Left hindlimb (tissue), 1 donor: ENCODE data around the gene PLCB2.

ENCODE experiments used
- DNase-seq: peaks from one replicate; pipeline ENCODE4 v3.0.0-alpha.2; 2018

The PLCB2 gene

DNA sequence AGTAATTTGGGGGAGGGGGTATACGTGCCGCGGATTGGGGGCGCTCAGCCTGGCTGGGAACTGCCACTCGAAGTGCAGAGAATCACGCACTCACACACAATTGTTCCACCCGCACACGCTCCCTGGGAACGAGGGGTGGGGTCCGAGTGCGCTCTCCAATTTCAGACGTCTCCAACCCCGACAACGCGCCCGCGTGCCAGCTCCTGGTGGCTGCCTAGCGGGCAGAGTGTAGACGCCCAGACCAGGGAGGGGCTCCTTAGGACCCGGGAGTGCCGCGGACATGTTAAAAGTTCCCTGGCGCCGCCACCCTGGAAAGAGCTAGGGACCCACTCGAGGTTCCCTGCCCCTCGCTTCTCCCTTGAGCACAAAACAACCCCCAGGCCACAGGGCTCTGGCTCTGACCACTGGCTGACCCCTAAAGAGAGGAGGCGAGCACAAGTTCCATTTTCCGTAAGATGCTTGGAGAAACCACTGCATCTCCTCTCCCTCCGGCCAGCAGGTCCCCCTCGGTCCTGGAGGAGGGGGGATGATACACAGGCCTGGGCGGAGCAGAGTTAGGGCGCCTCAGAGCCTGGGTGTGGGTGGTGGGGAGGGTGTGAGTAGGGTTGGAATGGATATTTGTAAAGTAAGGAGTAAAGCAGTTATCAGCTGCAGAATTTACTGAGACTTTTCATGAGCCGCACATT is 24.0 kb downstream of the PLCB2 start:
- DNase-seq: no peak

DNA sequence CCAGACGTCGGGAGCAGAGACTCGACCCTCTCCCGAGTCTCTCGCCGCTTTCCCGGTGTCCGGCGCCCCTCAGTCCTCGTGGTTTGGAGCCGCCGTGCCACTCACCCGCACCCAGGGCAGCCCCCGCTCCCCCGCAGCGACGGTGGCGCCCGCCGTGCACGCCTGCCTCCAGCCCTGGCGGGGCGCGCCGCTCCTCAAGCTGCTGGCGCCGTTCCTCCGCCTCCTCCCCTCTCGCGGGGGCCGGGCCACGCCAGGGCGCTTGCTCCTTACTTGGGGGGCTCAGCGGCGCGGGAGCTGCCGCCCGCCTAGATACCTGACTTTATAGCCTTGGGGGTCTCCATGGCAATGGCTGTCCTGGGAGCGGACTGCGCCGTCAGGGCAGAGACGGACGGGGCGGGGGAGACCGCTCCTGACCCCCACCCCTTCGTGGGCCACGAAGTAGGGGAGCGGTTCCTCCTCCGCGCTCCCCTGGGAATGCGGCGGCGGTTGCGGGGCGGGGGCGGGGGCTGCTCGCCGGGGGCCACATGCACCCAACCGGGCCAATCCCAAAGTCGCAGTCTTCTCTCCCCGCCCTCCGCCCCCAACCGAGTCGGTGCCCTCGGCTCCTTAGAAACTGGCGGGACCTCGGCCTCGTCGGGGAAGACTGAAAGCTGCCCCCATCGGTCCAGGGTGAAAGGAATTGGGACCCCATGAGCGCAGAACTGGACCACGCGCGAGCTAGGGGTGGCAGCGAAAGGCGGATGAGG is 24.7 kb downstream of the PLCB2 start, which contains the start of gene ANKRD63:
Gene ANKRD63, minus strand, starts transcription at position 196 of the 746 bp plus-strand sequence. CDS start 478 bp downstream, outside the sequence.
- no peak for DNase-seq

DNA sequence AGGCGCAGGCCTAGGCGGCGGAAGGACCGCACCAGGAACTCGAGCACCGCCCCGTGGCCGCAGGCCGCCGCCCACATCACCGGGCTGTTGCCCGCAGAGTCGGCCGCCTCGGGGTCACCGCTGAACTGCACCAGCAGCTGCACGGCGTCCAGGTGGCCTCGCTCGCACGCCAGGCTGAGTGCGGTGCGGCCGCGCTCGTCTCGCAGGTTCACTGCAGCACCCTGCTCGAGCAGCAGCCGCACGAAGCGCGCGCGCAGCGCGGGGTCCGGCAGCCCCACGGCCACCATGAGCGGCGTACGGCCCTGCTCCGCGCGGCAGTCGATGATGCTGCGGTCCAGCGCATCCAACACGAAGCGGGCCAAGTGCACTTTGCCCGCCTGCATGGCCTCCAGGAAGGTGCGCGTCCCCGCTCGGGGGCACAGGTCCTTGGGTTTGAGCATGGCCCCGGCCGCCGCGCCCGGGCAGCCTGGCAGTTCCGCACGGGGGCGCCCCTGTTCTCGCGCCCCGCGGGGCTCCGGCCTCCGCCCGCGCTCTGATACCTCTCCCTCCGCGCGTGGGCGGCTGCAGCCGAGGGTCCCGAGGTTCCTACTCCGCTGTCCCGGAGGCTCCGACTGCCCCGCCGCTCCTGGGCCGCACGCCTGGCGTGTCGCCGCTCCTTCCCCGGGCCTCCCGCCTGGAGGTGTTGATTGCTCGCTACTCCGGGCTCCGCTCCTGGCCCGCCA is 25.4 kb downstream of the PLCB2 start:
- DNase-seq: no peak

DNA sequence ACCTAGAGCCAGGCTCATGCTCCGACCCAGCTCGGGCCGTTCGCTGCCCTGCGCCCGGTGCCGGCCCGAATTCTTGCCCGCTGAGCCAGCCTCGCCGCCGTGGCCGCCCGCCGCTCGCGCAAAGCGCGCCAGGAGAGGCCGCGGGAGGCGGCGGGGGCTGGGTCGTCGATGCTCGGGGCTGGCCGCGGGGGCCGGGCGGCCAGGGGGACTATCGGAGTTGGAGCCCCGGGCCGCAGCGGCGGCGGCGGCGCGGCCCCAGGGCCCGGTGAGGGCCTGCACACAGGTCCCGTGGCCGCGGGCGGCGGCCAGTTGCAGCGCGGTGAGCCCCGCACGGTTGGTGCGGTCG is 26.0 kb downstream of the PLCB2 start:
- DNase-seq: no peak

DNA sequence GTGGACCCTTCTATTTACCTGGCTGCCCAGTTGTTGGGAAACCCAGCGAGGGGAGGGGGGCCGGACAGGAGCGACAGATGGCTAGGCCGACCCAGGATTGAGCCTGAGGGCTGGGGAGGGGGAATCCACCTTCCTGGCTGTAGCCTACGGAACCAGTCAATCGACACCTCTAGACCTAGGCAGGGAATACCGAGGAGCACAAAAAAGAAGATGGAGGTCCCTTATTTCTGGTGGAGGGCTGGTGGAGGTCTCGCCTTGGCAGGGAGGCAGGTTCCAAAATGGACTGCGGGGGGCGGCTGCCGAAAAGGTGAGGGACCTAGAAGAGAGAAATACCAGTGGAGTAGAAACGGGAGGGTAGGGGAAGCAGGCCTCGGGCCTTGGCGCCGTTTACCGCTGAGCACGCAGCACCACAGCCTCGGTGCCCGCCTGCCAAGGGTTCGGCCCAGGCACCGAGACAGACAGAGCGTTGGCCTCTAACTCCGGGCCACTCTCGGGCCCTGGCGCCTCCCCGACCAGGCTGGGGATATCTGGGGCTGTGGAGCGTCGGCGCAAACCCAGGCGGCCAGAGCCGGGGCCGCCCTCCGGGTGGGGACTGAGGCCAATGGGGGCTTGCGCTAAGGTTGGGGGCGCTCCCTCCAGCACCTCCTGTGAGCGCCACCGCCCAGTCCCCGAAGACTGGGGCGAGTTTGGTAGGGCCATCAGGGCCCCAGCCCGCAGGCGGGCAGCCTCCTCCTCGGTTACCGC is 26.5 kb downstream of the PLCB2 start:
- no peak for DNase-seq

DNA sequence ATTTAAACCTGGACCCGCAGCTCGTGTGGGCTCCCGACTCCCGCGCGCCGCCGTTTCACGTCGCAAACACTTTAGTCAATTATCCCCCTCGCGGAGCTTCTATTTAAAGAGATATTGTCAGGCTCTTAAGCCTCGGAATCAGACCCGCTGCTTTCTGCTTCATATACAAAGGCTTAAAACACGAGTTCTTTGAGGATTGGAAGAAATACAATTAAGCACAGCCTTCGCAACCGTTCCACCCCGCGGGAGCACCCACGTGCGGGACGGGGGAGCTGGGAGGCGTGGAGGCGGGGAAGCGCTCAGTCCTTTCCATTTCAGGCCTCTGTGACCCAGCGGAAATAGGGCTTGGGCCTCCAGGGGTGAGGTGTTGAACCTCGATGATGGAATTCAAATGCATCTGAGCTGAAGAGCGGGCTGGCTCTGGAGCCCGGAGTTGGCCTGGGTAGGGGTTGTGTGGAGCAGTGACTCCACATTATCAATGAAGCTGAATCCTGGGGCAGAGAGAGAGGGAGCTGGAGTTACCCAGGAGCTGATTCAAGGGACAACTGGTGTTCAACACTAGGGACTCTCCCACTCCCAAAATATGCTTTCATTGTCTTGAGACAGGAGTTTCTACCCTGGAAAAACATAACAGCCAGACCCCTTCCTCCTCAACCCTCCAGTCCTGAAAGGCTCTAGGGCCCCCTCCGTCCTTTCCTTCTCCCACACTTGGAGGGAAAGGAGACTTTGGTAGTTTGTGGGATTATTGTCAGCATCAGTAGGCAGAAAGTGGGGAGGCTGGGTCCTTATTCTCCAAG is 27.3 kb downstream of the PLCB2 start:
- DNase-seq: no peak

DNA sequence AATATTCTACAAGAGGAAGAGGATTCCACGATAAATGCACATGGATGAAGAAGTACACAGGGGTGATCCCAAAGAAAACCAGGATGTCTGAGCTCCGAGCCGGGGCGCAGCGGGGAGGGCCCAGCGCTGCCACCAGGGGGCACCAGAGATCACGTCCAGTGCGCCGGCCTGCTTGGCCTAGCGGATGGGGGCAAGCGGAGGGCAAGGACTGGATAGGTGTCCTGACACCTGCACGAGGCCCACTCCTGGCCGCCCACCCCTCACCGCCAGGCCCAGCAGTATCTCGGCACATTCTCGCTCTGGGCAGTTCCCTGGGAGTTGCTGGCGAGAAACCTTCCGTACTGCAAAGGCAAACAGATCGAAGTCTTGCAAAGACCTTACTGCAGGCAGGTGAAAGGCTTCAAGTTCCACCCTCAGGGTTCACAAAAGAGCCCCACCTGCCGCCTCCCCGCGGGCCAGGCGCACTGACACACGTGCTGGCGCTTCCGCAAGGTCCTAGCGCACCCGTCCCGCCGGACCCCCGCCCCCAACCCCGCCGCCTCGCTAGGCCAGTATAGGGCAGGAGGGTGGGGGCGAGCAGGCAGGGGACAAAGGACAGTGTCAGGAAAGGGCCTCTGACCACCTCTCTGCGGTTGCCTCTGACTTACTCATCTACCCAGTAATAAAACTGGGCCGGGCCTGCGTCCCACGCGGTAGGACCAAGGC is 28.1 kb downstream of the PLCB2 start:
- peak; percentile 66 for DNase-seq

DNA sequence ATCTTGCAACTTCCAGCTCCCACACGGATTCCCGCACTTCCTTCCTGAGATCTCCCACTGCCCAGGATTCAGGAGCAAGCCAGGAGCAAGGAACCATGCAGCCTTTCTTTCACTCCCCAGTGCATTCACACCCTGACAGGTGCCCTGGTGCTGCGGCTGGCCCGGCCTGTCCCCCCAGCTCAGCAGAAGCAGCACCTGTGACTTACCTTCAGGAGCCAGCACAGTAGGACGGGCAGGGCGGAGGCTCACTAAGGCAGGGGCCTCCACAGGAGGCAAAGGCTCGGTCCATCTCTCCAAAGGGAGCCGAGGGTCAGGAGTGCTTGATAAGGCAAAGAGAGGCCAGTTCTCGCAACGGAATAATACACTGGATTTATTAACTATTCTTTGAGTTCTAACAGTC is 29.7 kb downstream of the PLCB2 start:
- no peak for DNase-seq

DNA sequence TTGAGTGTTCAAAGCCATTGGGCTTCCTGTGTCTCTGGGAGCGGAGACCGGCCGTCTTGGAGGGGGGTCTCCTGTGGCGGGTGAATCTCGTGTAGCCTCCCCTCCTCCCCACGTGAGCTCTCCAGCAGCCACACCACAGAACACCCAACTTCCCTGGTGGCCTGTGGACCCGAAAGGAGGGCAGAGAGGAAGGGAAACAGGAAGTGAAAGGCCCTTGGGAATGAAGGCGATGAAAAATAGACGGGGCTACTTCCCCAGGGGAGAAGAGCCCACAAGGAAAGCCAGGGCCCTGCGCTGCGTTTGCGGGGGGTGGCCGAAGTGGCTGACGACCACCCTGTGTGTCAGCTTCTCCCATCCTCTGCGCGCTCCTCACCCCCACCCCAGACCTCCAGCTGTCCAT is 30.3 kb downstream of the PLCB2 start:
- no peak for DNase-seq

DNA sequence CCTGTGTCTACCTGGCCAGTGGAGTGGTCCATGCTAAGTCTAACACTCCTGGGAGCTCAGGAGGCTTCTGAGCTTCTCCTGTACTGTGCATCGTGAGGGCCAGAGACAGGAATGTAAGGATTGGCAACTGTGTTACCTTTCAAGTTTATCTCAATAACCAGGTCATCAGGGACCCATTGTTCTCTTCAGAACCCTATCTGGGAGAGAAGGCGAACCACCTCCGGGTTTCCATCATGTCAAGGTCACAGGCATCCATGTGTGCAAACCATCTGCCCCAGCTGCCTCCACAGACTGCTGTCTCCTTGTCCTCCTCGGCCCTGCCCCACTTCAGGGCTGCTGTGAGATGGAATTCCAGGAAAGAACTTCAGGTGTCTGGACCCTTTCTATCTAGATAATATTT is 30.8 kb downstream of the PLCB2 start:
- DNase-seq: no peak

DNA sequence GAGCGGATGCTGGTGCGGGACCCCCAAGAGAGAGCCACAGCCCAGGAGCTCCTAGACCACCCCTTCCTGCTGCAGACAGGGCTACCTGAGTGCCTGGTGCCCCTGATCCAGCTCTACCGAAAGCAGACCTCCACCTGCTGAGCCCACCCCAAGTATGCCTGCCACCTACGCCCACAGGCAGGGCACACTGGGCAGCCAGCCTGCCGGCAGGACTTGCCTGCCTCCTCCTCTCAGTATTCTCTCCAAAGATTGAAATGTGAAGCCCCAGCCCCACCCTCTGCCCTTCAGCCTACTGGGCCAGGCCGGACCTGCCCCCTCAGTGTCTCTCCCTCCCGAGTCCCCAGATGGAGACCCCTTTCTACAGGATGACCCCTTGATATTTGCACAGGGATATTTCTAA is 31.8 kb downstream of the PLCB2 start:
- DNase-seq: no peak

DNA sequence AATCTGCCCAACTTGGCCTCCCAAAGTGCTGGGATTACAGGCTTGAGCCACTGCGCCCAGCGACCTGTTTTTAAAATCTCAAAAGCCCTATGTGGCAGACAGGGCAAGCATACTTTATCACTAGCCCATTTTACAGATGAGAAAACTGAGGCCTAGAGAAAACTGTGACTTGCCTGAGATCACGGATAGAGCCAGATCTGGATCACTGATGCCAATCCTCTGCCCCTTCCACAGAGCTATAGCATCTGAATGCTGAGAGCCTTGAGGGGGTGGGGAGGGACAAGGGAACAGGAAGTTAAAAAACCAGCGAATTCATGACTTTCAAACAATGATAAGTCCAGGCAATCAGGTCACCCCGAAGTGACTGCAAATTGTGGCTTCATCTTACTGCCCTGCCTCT is 32.2 kb downstream of the PLCB2 start:
- DNase-seq: no peak

DNA sequence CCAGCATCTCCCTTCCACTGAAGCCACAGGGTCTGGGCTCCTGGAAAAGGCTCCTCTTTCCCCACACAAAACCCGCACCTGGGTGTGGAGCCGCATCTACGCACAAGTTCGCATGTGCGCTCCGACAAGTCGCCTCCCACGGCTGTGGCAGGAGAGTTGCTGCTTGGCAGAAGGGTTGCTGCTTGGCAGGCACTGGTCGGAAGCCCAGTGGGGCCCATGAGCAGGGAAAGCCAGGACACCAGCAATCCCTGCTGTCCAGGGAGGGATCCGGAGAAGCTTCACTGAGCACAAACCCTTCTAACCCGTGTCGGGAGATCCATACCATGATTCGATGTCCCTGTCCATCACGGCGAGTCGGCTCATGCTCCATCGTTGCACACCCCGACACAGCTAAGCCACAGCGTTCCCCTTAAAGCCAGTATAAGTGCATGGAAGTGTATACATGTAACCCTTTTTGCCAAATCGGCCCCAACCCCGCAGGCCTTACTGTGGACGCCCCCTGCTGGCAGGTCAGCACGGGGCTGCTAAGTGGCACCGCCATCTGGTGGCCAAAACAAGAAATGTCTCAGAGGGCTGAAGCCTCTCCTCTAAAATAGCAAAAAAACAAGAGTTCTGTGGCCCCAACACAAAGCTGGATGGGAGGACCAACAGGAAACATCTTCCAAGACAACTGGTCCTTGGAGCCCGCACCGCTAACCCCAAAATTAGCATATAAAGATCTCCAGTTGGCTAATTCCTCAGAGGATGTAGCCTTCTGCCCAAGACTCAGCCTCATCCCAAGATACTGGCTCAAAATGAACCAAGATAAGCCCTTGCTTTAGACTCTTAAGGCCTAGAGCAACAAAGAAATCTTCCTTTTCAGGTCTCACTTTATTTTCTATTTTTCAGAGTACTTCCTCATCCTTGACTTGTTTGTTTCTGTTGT is 33.1 kb downstream of the PLCB2 start:
- peak; percentile 74 for DNase-seq

DNA sequence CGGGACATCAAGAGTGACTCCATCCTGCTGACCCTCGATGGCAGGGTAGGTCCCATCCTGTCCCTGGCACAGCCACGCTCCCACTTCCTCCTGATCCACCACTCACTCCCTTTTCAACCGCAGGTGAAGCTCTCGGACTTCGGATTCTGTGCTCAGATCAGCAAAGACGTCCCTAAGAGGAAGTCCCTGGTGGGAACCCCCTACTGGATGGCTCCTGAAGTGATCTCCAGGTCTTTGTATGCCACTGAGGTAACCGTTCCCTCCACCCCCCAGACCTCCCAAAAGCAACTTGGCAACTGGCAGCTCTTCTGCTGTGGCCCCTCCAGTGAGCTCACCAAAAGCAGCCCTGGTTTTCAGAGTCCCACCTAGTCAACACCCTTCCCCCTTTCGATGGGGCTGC is 34.3 kb downstream of the PLCB2 start:
- DNase-seq: no peak

DNA sequence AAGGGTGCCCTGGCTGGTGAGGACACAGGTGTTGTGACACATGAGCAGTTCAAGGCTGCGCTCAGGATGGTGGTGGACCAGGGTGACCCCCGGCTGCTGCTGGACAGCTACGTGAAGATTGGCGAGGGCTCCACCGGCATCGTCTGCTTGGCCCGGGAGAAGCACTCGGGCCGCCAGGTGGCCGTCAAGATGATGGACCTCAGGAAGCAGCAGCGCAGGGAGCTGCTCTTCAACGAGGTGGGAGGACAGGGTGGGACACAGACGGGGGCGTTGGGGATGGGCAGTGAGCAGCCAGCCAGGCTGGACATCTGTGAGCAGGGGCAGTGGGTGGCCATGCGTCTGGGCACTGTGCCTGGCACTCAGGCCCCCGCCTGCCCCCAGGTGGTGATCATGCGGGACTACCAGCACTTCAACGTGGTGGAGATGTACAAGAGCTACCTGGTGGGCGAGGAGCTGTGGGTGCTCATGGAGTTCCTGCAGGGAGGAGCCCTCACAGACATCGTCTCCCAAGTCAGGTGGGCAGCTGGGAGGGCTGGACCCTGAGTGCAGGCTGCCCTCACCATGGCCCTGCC is 35.2 kb downstream of the PLCB2 start:
- DNase-seq: no peak

DNA sequence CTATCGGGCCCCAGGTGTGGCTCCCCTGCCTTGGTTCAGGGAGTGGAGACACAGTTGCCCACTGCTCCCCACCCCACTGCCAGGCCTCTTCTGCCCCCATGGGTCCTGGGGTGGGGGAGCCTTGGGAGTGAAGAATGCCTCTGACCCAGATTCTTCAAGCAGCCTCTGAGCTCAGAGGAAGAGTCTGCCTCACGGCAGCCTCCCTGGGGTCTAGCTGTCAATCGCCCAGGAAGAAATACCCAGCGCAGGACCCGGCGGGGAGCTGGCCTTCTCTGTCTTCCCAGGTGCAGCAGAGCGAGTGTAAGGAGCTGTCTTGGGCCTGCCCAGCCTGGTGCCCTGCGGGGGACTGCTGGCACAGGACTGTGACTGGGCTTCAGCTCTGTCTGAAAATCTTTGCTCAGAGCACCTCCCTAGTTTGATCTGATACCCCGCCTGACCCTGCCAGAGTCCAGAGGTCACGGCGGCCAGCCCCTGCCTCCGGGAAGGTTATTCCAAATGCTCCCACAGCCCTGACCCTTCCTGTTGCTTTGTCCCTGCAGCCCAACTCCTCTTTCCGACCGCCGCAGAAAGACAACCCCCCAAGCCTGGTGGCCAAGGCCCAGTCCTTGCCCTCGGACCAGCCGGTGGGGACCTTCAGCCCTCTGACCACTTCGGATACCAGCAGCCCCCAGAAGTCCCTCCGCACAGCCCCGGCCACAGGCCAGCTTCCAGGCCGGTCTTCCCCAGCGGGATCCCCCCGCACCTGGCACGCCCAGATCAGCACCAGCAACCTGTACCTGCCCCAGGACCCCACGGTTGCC is 35.9 kb downstream of the PLCB2 start:
- DNase-seq: no peak

DNA sequence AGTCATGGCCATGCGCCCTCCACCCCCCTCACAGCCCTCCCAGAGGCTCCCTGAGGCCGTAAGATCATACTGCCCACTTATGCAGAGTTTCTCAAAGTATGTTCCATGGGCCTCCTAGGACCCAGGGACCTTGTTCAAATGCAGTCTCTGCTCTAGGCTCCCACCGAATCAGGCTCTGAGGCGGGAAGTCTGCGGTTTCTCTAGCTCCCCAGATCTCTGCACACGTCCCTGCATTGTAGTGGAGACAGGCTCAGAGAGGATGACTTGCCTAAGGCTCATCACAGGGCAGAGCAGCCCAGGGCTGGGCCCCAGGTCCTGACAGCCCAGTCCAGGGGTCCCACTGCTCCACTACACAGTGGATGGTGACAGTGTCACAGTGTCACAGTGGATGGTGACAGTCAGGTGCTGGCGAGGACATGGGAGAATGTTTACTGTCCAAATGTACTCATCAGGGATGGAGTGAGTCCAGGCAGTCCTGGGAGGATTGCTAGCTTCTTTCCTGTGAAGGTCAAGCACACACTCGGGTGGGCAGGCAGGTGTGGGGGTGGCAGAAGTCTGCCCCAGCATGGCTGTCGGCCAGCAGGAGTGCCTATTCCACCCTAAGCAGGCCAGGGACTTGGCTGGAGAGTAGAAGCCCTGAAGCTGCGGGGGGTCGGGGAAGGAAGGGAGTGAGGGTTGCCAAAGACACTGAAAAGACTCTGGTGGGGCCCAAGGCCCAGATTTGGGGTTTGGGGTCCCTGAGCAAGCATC is 37.3 kb downstream of the PLCB2 start:
- no peak for DNase-seq

DNA sequence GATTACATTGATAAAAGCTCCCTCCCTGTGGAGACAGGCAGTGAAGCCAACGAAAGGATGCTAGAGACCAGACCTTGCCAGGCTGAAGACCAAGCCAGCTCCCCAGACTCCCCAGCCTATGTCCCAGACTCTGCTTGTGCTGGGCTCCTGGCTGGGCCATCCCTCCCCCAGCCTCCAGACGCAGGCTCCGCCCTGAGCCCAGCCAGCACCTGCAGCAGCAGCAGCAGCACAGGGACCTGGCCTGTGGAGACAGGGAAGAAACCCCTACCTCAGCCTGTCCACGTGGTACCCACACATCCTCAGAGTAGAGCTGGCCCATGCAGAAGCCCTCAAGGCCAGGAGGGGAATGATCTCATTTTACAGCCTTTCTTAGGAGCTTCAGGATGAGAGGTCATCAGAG is 38.1 kb downstream of the PLCB2 start:
- no peak for DNase-seq

DNA sequence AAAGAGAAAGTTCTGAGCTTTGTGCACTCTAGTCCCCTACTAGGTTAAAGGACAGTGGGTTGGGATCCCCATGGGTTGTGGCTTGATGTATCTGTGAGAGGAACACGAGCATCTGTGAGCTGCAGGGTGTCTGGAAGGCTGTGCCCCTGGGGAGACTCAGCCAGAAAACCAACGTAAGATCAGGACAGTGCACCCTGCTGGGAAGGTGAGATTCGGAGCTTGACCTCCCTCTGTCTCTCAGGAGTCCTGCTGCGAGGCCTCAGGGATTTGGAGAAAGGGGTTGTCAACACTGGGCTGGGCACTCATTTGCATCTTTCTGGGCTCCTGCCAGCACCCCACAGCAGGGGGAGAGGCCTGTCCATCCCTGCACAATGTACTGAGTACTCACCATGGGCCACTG is 40.1 kb downstream of the PLCB2 start:
- DNase-seq: no peak
